Measurements from ENCODE around the gene PRDX5. TPM values are rescaled to one million over a fixed set of nuclear protein-coding genes. Genes with fewer than 3 reads are reported as not detected.
A peak's percentile ranks its signal among the peaks of the same experiment; 100 is the strongest.

The PRDX5 gene
- total and polyA plus RNA-seq, 9 of the 15 experiments (the other 6 are each of a cell fraction or from before 2014, with no cell fraction given): 40.8 to 327 (median 204) TPM

- peak; percentile 100 for TF ChIP-seq HDAC3 (IDR thresholded peaks at IDR 0.05; ENCODE audit: borderline replicate concordance, partially characterized antibody)
- TF ChIP-seq DEAF1 (CRISPR knock-in tag; IDR thresholded peaks at IDR 0.05): no peak
- peak; percentile 87 for TF ChIP-seq RBFOX2 (IDR thresholded peaks at IDR 0.05; ENCODE audit: low read depth, low read length)
- peak; percentile 22; the same call in 1 of the 2 replicates for TF ChIP-seq CBX1 (IDR thresholded peaks at IDR 0.05; ENCODE audit: low read depth)
- no peak for TF ChIP-seq CREBBP (IDR thresholded peaks at IDR 0.05; ENCODE audit: low read depth, low read length)
- TF ChIP-seq ZBTB40 (IDR thresholded peaks at IDR 0.05): 0 out of 2 replicates have a peak, but pooled peaks have one; percentile 4
- no peak for TF ChIP-seq ZBTB40 (CRISPR knock-in tag; IDR thresholded peaks at IDR 0.05)
- TF ChIP-seq E2F3 (CRISPR knock-in tag; IDR thresholded peaks at IDR 0.05): peak; percentile 16; the same call in 1 of the 2 replicates
- TF ChIP-seq MEF2A (IDR thresholded peaks at IDR 0.05; ENCODE audit: control insufficient read depth, low read depth, low read length): no peak
- 0 out of 2 replicates have a peak, but pooled peaks have one; percentile 38 for TF ChIP-seq ZBTB2 (IDR thresholded peaks at IDR 0.05)
Observed at GRCh38 chr11:64284962-64285884, 32.7 kb upstream of the PRDX5 start, which contains the start of gene GPR137 (continued).
